ENCODE measurements around the gene LY9. TPM values are rescaled to one million over a fixed set of nuclear protein-coding genes. Genes with fewer than 3 reads are reported as not detected.

Gene LY9
- total RNA-seq, 4 donors from 2014 or later, result 0.22 to 3.0 (median 1.9) TPM; not detected in 1

DNA sequence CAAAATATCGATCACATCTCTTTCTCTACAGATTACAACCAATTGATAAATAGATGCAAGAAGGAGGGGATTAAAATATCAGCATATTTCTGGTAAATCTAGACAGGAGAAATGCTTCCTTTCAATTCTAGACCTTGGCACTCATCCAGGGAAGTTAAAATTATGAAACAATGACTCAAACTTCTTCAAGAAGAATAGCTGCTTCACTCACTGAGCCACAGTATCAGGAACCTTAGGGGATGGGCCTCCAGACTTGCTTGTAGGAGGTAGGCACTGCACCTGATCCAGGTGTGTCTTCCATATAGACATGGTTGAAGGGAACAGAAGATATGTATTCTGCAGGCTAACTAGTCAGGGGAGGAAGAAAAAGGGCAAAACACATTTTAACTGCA is 47.1 kb upstream of the LY9 start:
- H3K9me3 ChIP-seq, result no peaks in the 10 kb centered on the region
- WGBS, 2 donors, result 97 to 98% methylated on average over 1 of the region's 1 CpG
- H3K4me3 ChIP-seq, result no peak overlapping the region
- TF ChIP-seq, protein P1, sequence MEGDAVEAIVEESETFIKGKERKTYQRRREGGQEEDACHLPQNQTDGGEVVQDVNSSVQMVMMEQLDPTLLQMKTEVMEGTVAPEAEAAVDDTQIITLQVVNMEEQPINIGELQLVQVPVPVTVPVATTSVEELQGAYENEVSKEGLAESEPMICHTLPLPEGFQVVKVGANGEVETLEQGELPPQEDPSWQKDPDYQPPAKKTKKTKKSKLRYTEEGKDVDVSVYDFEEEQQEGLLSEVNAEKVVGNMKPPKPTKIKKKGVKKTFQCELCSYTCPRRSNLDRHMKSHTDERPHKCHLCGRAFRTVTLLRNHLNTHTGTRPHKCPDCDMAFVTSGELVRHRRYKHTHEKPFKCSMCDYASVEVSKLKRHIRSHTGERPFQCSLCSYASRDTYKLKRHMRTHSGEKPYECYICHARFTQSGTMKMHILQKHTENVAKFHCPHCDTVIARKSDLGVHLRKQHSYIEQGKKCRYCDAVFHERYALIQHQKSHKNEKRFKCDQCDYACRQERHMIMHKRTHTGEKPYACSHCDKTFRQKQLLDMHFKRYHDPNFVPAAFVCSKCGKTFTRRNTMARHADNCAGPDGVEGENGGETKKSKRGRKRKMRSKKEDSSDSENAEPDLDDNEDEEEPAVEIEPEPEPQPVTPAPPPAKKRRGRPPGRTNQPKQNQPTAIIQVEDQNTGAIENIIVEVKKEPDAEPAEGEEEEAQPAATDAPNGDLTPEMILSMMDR (IDR thresholded peaks at IDR 0.05), result no peak
- TF ChIP-seq EP300 (IDR thresholded peaks at IDR 0.05), result no peak
- no peak for TF ChIP-seq POLR2A (IDR thresholded peaks at IDR 0.05)
- DNase-seq (ENCODE audit: low spot score in 2 of 2), result no peak
- H3K36me3 ChIP-seq, result no peaks in the 10 kb centered on the region
- H3K27me3 ChIP-seq, result no peaks in the 10 kb centered on the region
- no peak overlapping the region for H3K27ac ChIP-seq
- H3K4me1 ChIP-seq, result no peaks in the 10 kb centered on the region

DNA sequence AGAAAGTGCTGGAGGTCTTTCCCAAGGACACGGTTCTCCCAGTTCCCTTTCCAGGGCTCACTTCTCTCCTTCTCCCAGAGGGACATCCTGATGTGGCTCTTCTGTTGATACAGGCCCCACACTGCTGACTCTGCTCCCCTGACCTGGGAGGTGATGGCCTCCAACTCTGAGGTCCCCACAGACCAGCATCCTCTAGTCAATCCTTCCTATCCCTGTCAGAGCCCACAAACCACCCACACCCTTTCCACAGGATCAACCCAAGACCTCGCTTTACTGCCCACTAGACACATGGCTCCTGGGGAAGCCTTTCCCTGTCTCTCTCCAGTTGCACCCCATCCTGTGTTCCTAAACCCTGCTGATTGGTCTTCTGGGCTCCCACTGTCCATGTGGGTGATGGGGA is 45.4 kb upstream of the LY9 start:
- no peaks in the 10 kb centered on the region for H3K27me3 ChIP-seq
- TF ChIP-seq EP300 (IDR thresholded peaks at IDR 0.05), result no peak
- H3K36me3 ChIP-seq, result no peaks in the 10 kb centered on the region
- no peak for DNase-seq (ENCODE audit: low spot score in 2 of 2)
- no peak overlapping the region for H3K4me3 ChIP-seq
- no peak overlapping the region for H3K27ac ChIP-seq
- no peaks in the 10 kb centered on the region for H3K9me3 ChIP-seq
- 78 to 93% methylated on average over 2 of the region's 2 CpGs for WGBS, 2 donors
- no peaks in the 10 kb centered on the region for H3K4me1 ChIP-seq

DNA sequence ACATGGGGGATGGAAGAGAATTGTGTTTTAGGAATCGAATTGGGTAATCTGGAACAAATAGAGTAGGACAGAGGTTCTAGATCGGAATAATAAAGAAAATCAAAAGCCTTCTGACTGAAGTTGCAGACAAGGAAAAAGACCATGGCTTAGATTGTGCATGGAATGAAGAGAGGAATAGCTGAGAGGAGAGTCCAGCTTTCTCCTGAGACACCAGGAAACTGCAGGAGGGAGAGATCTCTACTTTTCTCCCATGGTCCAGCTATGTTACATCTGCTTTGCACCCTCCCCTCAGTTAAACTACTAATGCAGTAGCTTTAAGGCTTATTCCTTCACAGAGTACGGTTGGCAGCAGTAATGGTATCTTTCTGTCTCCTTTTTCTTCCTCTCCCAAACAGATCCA is 43.6 kb upstream of the LY9 start:
- Histone ChIP-seq H3K27ac (no peak overlapping the region), H3K27me3 (no peaks in the 10 kb centered on the region), H3K9me3 (no peaks in the 10 kb centered on the region), H3K4me1 (no peaks in the 10 kb centered on the region), H3K4me3 (no peak overlapping the region), H3K36me3 (no peaks in the 10 kb centered on the region)
- 73 to 89% methylated on average over 3 of the region's 3 CpGs for WGBS, 2 donors
- no peak for DNase-seq (ENCODE audit: low spot score in 2 of 2)
- TF ChIP-seq EP300 (IDR thresholded peaks at IDR 0.05), result no peak
- TF ChIP-seq POLR2A (IDR thresholded peaks at IDR 0.05), result no peak

DNA sequence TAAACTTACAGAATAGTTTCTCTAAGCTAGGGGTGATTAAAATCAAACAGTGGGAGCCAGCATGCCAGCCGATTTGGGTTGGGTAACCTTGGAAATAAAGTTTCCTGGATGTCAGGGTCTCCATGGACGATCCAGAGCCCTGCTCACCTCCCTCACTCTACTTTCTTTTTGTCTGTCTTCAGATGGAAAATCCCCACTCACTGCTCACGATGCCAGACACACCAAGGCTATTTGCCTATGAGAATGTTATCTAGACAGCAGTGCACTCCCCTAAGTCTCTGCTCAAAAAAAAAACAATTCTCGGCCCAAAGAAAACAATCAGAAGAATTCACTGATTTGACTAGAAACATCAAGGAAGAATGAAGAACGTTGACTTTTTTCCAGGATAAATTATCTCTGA is 43.0 kb upstream of the LY9 start:
- no peaks in the 10 kb centered on the region for H3K27me3 ChIP-seq
- no peak for DNase-seq (ENCODE audit: low spot score in 2 of 2)
- TF ChIP-seq EP300 (IDR thresholded peaks at IDR 0.05), result no peak
- TF ChIP-seq, protein P1 (IDR thresholded peaks at IDR 0.05), result no peak
- no peak for TF ChIP-seq POLR2A (IDR thresholded peaks at IDR 0.05)
- no peaks in the 10 kb centered on the region for H3K36me3 ChIP-seq
- WGBS, 2 donors, result 47 to 52% methylated on average over 5 of the region's 5 CpGs
- no peaks in the 10 kb centered on the region for H3K9me3 ChIP-seq
- no peak overlapping the region for H3K4me3 ChIP-seq
- no peak overlapping the region for H3K27ac ChIP-seq
- no peaks in the 10 kb centered on the region for H3K4me1 ChIP-seq

DNA sequence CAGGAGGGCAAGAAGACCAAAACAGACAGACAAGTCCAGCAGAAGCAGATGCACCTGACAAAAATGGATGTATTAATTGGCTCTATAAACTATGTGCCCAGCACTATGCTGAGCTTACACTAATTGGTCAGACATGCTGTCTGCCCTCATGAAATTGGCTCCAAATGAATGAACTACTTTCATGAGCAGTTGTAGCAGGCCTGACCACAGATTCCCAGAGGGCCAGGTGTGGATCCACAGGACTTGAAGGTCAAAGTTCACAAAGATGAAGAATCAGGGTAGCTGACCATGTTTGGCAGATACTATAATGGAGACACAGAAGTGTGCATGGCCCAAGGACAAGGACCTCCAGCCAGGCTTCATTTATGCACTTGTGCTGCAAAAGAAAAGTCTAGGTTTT is 42.4 kb upstream of the LY9 start:
- Histone ChIP-seq H3K36me3 (no peaks in the 10 kb centered on the region), H3K27ac (no peak overlapping the region)

DNA sequence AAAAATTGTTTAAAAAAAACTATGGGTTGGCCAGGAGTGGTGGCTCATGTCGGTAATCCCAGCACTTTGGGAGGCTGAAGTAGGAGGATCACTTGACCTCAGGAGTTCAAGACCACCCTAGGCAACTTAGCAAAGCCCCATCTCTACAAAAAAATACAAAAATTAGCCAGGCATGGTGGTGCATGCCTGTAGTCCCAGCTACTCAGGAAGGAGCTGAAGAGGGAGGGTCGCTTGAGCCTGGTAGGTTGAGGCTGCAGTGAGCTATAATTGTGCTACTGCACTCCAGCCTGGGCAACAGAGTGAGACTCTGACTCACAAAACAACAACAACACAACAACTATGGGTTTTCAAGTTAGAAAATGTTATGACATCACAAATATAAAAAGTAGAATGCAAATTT is 40.5 kb upstream of the LY9 start:
- H3K36me3 ChIP-seq, result no peaks in the 10 kb centered on the region
- H3K9me3 ChIP-seq, result no peaks in the 10 kb centered on the region
- H3K27ac ChIP-seq, result no peak overlapping the region
- WGBS, 2 donors, result 93 to 94% methylated on average over 2 of the region's 2 CpGs
- no peak for DNase-seq (ENCODE audit: low spot score in 2 of 2)
- H3K27me3 ChIP-seq, result no peaks in the 10 kb centered on the region
- no peaks in the 10 kb centered on the region for H3K4me1 ChIP-seq
- TF ChIP-seq, protein P1 (IDR thresholded peaks at IDR 0.05), result no peak
- TF ChIP-seq POLR2A (IDR thresholded peaks at IDR 0.05) (no peak), EP300 (IDR thresholded peaks at IDR 0.05) (no peak)
- no peak overlapping the region for H3K4me3 ChIP-seq

More for the DNA sequence above, 42.4 kb upstream of the LY9 start:
- TF ChIP-seq, protein P1 (IDR thresholded peaks at IDR 0.05), result no peak
- TF ChIP-seq EP300 (IDR thresholded peaks at IDR 0.05) (no peak), POLR2A (IDR thresholded peaks at IDR 0.05) (no peak)
- H3K4me1 ChIP-seq, result no peaks in the 10 kb centered on the region
- no peak for DNase-seq (ENCODE audit: low spot score in 2 of 2)
- no peaks in the 10 kb centered on the region for H3K27me3 ChIP-seq
- H3K9me3 ChIP-seq, result no peaks in the 10 kb centered on the region
- H3K4me3 ChIP-seq, result no peak overlapping the region

Measured in tibial nerve (tissue), 4 donors.